GM12801 (cell line): ENCODE measurements around the gene STAB2.

Source experiments
- CTCF ChIP-seq: IDR thresholded peaks from one replicate; pipeline ENCODE4 v1.5.1; 2011; ENCODE audit warnings: control low read depth; ENCODE audit not compliant: insufficient read length; ENCODE audit errors: extremely low read depth

The STAB2 gene

DNA sequence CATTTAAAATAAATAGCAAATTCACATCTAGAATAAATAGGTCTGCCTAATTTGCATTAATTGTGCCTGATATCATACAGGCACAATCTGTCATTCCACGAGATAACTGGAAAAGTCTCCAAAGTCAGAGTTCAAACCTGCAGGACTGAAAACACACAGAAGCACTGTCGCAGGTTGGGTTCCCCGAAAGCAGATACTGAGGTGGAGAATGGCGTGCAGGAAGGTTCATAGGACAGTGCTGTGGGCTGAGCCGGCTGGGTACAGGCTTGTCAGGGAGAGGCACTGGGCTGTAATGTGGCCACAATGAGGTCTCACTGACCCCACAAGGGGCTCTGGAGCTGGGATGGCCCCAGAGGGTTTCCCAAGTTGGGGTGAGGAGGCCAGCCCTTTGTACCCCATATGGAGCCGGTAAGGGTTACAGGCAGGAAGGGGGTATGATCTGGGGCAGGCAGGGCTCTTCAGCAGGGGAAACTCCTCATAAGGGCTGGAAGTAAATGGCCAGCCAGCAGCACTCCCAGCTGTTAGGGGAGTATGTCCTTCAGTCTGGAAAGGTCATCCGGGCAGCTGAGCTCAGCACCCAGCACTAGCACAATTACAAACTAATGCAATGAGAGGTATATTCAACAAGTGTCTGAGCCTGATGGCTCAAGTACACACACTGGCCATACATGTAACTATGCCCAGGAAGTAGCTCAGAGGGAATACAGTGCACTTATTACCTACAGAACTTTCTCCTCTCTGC lies 185.5 kb downstream of the STAB2 start:
- no peak for TF ChIP-seq CTCF

DNA sequence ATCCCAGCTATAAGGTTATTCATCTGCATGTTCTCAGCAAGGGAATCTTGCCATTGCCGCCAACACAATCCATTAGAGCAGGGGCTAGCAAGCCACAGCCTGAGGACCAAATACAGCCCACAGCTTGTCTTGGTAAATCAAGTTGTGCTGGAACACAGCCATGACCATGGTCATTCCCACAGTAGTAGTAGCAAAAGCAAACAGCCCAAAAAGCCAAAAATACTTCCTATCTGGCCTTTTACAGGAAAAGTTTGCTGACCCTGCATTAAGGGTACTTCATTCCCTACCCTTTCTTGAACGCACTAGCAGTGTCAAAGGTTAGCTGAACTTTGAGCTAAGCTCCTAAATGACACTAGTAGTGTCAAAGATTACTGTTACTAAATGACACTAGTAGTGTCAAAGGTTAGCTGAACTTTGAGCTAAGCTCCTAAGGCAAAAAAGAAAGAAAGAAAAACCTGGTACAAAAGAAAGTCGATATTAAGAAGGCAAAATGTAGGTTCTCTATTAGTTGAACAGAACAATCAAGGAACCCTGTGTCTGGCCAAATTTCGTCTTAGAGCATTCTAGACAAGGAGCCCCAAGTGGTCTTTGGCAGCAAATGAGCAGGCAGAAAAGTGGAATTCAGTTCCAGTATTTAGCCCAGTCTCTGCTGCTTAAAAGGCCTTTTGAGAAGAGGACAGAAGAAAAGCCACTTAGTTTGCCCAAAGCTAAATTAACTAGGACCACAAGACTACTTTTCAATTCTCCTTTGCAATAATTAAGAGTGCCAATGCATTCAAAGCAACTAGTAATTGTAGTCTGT lies 186.2 kb downstream of the STAB2 start:
- no peak for TF ChIP-seq CTCF

DNA sequence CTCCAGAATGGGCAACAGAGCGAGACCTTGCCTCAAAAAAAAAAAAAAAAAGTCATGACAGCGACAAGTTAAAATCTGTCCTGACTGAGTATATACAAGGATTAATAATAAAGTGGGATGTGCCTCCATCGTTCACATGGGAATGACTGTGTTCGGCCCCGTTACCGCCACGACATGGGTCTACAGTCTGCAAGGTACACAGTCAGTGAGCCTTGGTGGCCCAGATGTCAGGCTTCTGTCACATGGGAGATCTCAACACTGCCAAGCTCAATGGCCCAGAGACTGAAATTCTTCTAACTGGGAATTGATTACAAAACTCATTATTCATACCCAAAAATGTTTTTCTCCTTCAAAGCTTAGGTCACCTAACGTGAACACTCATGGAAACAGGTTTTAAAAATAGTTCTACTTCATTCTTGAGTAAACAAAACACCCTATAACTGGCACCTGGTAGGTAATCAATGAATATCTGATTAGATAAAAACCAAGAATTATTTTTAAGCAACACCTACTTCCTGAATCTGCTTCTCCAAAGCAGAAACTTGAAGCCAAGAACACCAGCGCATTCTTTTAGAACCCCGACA lies 188.0 kb downstream of the STAB2 start:
- no peak for TF ChIP-seq CTCF

DNA sequence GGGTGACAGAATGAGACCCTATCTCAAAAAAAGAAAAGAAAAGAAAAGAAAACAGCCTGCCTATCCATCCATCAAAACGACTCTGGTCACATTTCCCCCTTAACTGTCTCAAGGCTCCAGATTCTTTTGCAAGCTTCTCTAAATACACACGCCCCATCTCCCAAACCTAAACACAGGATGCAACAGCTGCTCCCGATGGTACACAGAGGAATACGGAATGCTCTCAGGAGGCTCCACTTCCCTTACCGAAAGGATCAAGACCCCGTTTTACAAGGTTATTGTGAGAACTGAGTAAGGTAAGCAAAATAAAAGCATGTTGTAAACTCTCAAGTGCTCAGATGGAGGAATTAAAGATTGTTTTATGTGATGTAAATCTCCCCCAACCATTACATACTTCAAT lies 191.7 kb downstream of the STAB2 start:
- no peak for TF ChIP-seq CTCF

DNA sequence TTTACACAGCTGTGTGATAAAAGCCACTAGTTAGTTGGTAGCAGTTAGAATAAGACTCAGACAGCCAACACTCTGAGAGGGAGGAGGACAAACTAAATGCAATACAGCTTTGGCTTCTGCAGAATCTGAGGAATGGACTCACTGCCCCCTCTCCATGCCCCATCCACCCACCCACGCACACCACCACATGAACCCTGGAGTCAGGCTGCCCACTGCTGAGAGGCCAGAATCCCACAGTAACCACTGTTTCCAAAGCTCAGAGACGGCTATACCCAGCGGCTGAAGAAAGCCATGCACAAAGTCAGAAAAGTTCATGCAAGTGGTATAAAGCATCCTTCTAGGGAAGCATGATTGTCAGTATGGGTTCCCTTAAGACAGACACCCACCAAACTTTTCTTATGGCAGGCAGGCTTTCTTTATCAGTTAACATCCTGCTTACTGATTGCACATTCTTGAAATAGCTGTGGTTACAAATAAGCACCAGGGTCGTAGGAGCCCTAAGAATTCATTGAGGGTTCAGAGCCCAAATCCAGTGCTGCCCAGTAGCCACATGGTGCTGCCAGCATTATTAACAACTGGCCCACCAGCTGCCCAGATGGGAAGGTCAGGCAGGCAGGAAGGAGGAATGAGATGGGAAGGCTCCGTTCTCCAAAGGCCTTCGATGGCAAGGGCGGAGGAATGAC lies 192.5 kb downstream of the STAB2 start:
- no peak for TF ChIP-seq CTCF

- no peak for TF ChIP-seq CTCF
Measured at GRCh38 chr12:103780093-103780440, 193.0 kb downstream of the STAB2 start.

GRCh38 chr12:103780992-103781391 lies 193.9 kb downstream of the STAB2 start:
- TF ChIP-seq CTCF: no peak
